ENCODE results near the gene COX20. TPM values are rescaled to one million over a fixed set of nuclear protein-coding genes. Genes with fewer than 3 reads are reported as not detected.
A peak's percentile ranks its signal among the peaks of the same experiment; 100 is the strongest.

Gene COX20
- total RNA-seq, 1 experiment from 2014 or later = 50.0 TPM

DNA sequence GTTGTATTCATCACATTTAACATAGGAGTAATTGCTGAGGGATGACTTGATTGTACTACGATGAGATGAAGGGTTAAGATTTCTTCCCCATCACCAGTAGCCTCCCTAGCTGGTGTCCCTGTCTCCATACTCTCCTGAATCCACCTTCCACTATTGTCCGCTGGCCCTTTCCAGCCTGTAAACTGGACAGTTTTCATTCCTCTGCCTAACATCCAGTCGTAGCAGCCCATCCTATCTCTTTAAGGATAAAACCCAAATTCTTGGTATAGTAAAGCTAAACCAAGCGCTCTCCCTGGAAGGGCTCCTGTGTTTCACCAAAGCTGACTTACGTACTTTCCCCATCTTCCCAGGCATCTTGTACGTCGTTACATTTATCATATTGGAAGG is 670 bp downstream of the COX20 start:
- H3K9me3 ChIP-seq (ENCODE audit: low read length) = no peaks in the 10 kb centered on the region
- peaks cover 25% of the 10 kb centered on the region for H3K36me3 ChIP-seq (ENCODE audit: low read depth, low read length)
- peaks cover 12% of the 10 kb centered on the region for H3F3A ChIP-seq (ENCODE audit: low read length, unreplicated experiment)
- H3K4me2 ChIP-seq (ENCODE audit: low read length) = peak overlapping the region; percentile 87
- H3K9me2 ChIP-seq (replicated peaks; ENCODE audit: low read length) = no peaks in the 10 kb centered on the region
- H2AFZ ChIP-seq (ENCODE audit: low read length) = peak overlapping the region; percentile 63
- no peak for TF ChIP-seq EZH2 (IDR thresholded peaks at IDR 0.05; ENCODE audit: low read length, unreplicated experiment)
- peaks cover 56% of the 10 kb centered on the region for H3K79me2 ChIP-seq (ENCODE audit: low read length)
- peaks cover 11% of the 10 kb centered on the region for H4K20me1 ChIP-seq (ENCODE audit: low read length)
- H3K9ac ChIP-seq (ENCODE audit: low read length) = peak overlapping the region; percentile 98
- no peaks in the 10 kb centered on the region for H3K27me3 ChIP-seq (ENCODE audit: low read length)
- BruUV-seq (replicated peaks) = TSS peak; percentile 62
- intact Hi-C loops (cut with micrococcal nuclease) = loop anchor here (1.0 kb wide), 1 partner anchor 206 kb away; no protein-coding TSS in a partner anchor
- peak overlapping the region; percentile 91 for H3K27ac ChIP-seq (ENCODE audit: low read length)
- peak overlapping the region; percentile 94 for H3K4me3 ChIP-seq (ENCODE audit: low read length)
- peak; percentile 50 for DNase-seq
- peak; percentile 13 for ATAC-seq
- ChIA-PET CTCF (no interaction called here), POLR2A (ENCODE audit: unreplicated experiment) (interaction anchor here (0.5 to 0.8 kb wide), 5 partner anchors 17 to 331 kb away, joined by 3 to 10 read pairs (median 4); partner anchors contain the start of gene HNRNPU)
- peaks cover 47% of the 10 kb centered on the region for H3K4me1 ChIP-seq (ENCODE audit: insufficient read depth, low read length)

DNA sequence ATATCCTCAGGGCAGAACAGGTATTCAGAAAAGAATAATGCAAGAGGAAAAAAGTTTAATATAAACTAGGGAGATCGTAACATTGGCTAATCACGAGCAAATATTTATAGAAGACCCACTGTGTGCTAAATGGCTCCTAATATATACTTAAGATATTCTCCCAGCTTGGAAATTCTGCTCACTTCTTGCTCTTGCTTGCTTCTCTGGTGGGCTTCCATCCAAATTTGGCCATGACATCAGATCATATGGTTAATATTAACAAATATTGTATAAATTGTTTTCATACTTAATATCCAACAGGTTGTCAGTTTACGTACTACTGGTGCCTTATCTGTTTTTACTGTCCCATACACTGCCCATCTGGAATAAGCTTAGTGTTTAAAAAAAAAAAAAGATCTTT is 1.1 kb downstream of the COX20 start:
- peaks cover 12% of the 10 kb centered on the region for H3F3A ChIP-seq (ENCODE audit: low read length, unreplicated experiment)
- CTCF ChIA-PET = interaction anchor here (1.2 kb wide), 1 partner anchor 206 kb away, joined by 8 read pairs; no protein-coding TSS in a partner anchor
- H2AFZ ChIP-seq (ENCODE audit: low read length) = no peak overlapping the region
- peaks cover 47% of the 10 kb centered on the region for H3K4me1 ChIP-seq (ENCODE audit: insufficient read depth, low read length)
- intact Hi-C loops (cut with micrococcal nuclease) = loop anchor here (1.0 kb wide), 1 partner anchor 206 kb away; no protein-coding TSS in a partner anchor
- H3K79me2 ChIP-seq (ENCODE audit: low read length) = peaks cover 61% of the 10 kb centered on the region
- peaks cover 12% of the 10 kb centered on the region for H4K20me1 ChIP-seq (ENCODE audit: low read length)
- TF ChIP-seq EZH2 (IDR thresholded peaks at IDR 0.05; ENCODE audit: low read length, unreplicated experiment) (no peak), EZH2phosphoT487 (IDR thresholded peaks at IDR 0.05; ENCODE audit: borderline replicate concordance, low read length) (no peak)
- TF ChIP-seq, protein P1, sequence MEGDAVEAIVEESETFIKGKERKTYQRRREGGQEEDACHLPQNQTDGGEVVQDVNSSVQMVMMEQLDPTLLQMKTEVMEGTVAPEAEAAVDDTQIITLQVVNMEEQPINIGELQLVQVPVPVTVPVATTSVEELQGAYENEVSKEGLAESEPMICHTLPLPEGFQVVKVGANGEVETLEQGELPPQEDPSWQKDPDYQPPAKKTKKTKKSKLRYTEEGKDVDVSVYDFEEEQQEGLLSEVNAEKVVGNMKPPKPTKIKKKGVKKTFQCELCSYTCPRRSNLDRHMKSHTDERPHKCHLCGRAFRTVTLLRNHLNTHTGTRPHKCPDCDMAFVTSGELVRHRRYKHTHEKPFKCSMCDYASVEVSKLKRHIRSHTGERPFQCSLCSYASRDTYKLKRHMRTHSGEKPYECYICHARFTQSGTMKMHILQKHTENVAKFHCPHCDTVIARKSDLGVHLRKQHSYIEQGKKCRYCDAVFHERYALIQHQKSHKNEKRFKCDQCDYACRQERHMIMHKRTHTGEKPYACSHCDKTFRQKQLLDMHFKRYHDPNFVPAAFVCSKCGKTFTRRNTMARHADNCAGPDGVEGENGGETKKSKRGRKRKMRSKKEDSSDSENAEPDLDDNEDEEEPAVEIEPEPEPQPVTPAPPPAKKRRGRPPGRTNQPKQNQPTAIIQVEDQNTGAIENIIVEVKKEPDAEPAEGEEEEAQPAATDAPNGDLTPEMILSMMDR (conservative IDR thresholded peaks at IDR 0.05; ENCODE audit: low read depth, low read length) = no peak
- H3K9ac ChIP-seq (ENCODE audit: low read length) = peak overlapping the region; percentile 98
- no peaks in the 10 kb centered on the region for H3K9me3 ChIP-seq (ENCODE audit: low read length)
- H3K27me3 ChIP-seq (ENCODE audit: low read length) = no peaks in the 10 kb centered on the region
- H3K27ac ChIP-seq (ENCODE audit: low read length) = peak overlapping the region; percentile 91
- ATAC-seq (no peak), DNase-seq (no peak)
- peak overlapping the region; percentile 87 for H3K4me2 ChIP-seq (ENCODE audit: low read length)
- no TSS peak for BruUV-seq (replicated peaks)
- H3K4me3 ChIP-seq (ENCODE audit: low read length) = peak overlapping the region; percentile 94
- no peaks in the 10 kb centered on the region for H3K9me2 ChIP-seq (replicated peaks; ENCODE audit: low read length)
- H3K36me3 ChIP-seq (ENCODE audit: low read depth, low read length) = peaks cover 30% of the 10 kb centered on the region
- POLR2A ChIA-PET (ENCODE audit: unreplicated experiment) = interaction anchor here (0.6 kb wide), 1 partner anchor 17 kb away, joined by 5 read pairs; no protein-coding TSS in a partner anchor

DNA sequence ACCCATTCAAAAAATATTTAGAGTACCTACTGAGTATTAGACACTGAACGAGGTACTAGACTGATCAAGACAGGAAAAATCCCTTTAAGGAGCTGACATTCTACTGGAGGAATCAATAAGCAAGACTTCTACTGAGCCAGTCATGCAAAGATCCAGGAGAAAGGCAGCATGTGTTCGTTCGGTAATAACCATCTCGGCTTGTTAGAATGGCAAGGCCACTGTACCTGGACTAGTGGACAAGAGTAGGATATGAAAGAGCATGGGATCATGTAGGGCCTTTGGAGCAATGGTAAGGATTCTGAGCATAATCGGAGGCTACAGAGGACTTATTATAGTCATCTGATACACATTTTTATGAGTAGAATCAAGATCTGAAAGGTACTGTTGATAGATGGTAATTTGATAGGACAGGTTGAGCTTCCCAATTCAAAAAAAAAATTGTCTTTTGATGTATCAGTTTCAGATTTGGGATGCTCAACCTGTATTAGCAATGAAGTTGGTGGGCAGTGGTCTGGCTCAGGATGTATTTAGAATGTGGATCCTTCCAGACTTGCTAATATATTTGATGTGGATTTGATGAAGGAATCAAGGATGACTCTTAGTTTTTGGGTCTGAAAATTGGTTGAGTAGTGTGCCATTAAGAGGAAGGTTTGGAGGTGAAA is 2.3 kb downstream of the COX20 start:
- peaks cover 40% of the 10 kb centered on the region for H3K36me3 ChIP-seq (ENCODE audit: low read depth, low read length)
- ATAC-seq (no peak), DNase-seq (no peak)
- ChIA-PET CTCF (interaction anchor here (1.2 kb wide), 1 partner anchor 205 kb away, joined by 8 read pairs; no protein-coding TSS in a partner anchor), POLR2A (ENCODE audit: unreplicated experiment) (no interaction called here)
- peaks cover 72% of the 10 kb centered on the region for H3K79me2 ChIP-seq (ENCODE audit: low read length)
- intact Hi-C loops (cut with micrococcal nuclease) = no loop called here
- H3K4me2 ChIP-seq (ENCODE audit: low read length) = peak overlapping the region; percentile 87
- H4K20me1 ChIP-seq (ENCODE audit: low read length) = peaks cover 19% of the 10 kb centered on the region
- H3K4me1 ChIP-seq (ENCODE audit: insufficient read depth, low read length) = peaks cover 43% of the 10 kb centered on the region
- TF ChIP-seq, protein P1 (conservative IDR thresholded peaks at IDR 0.05; ENCODE audit: low read depth, low read length) = no peak
- TF ChIP-seq EZH2 (IDR thresholded peaks at IDR 0.05; ENCODE audit: low read length, unreplicated experiment) (no peak), EZH2phosphoT487 (IDR thresholded peaks at IDR 0.05; ENCODE audit: borderline replicate concordance, low read length) (no peak)
- H3K9me3 ChIP-seq (ENCODE audit: low read length) = no peaks in the 10 kb centered on the region
- no peaks in the 10 kb centered on the region for H3K27me3 ChIP-seq (ENCODE audit: low read length)
- peaks cover 19% of the 10 kb centered on the region for H3F3A ChIP-seq (ENCODE audit: low read length, unreplicated experiment)
- no TSS peak for BruUV-seq (replicated peaks)
- H3K9ac ChIP-seq (ENCODE audit: low read length) = peak overlapping the region; percentile 98; the same call in 1 of the 2 replicates
- no peak overlapping the region for H3K27ac ChIP-seq (ENCODE audit: low read length)
- no peak overlapping the region for H2AFZ ChIP-seq (ENCODE audit: low read length)
- H3K9me2 ChIP-seq (replicated peaks; ENCODE audit: low read length) = no peaks in the 10 kb centered on the region
- H3K4me3 ChIP-seq (ENCODE audit: low read length) = peak overlapping the region; percentile 94

All from PC-3 (cell line).